ENCODE results near the gene CHRNA9.

GRCh38 chr4:40388239-40388638 lies 53.1 kb downstream of the CHRNA9 start:
- TF ChIP-seq CTCF (IDR thresholded peaks at IDR 0.05): no peak
- TF ChIP-seq REST (IDR thresholded peaks at IDR 0.05; ENCODE audit: insufficient read depth in 1 of 2, low read depth in 2 of 2, low read length in 1 of 2): no peak
- TF ChIP-seq SIN3A (IDR thresholded peaks at IDR 0.05; ENCODE audit: borderline replicate concordance, insufficient read depth, low read depth, low read length): no peak
